8988T (cell line): ENCODE results near the gene TAF1C.
"Not testable (repeated sequence)": the region's sequence is repeated elsewhere in the genome, so short reads cannot be mapped to it uniquely, and the experiment has no call there.

Experiments
- DNase-seq: peaks from one replicate; pipeline ENCODE4 v3.0.0; 2011

Gene TAF1C

GRCh38 chr16:84209989-84210388 lies 23.1 kb upstream of the TAF1C start:
- DNase-seq, result no peak

GRCh38 chr16:84207879-84208278 lies 21.0 kb upstream of the TAF1C start:
- no peak for DNase-seq

DNA sequence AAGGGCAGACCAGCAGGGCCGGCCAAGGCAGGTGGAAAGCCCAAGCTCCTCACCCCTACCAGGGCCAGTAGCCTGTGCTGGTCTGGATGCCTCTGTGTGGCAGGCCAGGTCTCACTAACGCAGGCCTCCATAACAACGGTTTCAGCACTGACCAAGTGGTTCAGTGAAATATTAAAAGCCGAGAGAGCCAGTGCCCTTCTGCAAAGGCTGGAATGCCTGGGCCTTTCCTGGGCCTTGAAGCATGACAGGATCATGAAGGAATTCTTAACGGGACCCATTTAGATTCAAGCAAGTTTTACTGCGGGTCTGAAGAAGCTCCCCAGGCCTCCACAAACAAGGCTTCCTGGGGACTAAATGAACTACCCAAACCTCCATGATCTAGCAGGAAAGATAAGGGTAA lies 20.4 kb upstream of the TAF1C start:
- DNase-seq, result no peak

GRCh38 chr16:84205976-84206691 lies 19.3 kb upstream of the TAF1C start:
- DNase-seq, result no peak

GRCh38 chr16:84205123-84205522 lies 18.3 kb upstream of the TAF1C start:
- DNase-seq, result not testable (repeated sequence)

DNA sequence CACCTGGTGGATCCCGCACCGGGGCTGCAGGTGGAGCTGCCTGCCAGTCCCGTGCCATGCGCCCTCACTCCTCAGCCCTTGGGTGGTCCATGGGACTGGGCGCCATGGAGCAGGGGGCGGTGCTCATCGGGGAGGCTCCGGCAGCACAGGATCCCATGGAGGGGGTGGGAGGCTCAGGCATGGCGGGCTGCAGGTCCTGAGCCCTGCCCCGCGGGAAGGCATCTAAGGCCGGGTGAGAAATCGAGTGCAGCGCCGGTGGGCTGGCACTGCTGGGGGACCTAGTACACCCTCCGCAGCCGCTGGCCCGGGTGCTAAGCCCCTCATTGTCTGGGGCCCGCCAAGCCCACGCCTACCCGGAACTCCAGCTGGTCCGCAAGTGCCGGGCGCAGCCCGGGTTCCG lies 17.7 kb upstream of the TAF1C start:
- DNase-seq, result not testable (repeated sequence)

DNA sequence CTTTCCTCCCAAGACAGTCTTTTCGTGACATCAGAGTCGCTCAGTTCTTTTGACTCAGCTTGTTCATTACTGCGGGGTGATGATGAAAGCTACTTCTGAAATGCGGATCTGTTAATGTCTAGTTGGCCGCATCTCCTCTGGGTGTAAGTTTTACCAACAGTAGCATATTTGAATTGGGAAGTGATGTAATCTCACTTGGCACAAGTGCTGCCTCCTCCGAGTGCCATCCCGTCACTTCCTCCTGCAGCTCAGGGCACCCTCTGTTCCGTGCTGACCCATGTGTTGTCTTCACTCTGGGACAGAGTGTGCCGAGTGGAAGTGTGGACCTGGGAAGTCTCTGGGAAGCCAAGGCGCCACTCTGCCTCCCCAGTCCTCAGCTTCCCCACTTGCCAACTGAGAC lies 13.0 kb upstream of the TAF1C start:
- DNase-seq, result no peak

- DNase-seq, result no peak
These were observed 12.2 kb upstream of the TAF1C start for GRCh38 chr16:84199097-84199496.

DNA sequence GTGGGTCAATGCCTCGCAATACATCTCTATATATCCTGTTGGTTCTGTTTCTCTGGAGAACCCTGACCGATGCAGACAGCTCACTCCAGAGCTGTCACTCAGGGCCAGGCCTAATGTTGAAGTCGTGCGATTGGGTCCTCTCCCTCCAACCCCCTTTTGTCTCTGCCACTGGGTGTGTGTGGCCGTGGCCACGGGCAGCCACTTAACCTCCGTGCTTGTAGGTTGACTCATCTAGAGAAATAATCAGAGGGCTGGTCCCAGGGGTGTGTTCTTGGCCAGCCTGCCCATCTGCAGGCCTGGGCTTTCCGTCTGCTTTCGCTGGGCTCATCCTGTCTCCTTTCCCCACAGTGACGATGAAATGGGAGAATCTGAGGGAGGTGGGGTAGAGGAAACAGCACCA lies 11.5 kb upstream of the TAF1C start:
- DNase-seq, result no peak

DNA sequence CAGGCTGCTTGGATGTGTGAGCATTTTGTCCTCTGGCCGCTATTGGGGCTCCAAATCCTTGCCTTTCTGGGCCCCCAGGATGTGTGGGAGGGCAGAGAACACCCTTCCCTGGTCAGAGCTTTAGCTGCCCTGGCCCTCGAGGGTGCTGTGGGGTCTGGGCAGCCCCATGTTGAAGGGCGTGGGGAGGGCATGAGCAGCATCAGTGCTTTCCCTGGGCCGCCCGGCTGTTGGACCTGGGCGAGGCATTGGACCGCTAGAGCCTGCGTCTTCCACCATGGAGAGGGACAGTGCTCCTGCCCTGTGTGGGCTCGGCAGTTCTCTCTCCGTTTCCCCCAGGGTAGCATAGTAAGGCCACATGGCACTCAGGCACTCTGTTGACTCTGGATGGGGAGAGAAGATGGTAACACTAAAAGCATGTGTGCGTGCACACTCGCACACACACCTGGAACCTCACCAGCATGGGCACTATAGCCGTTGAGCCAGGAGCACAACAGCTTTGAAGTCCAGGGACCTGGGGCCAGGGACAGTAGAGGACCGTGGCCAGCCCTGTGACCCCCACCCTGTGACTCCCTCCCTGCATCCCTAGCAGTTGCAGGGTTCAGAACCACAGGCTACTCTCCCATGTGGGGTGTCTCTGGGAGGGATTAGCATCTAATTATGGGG lies 10.7 kb upstream of the TAF1C start:
- DNase-seq, result no peak

GRCh38 chr16:84196727-84197394 lies 10.0 kb upstream of the TAF1C start:
- no peak for DNase-seq

GRCh38 chr16:84196101-84196500 lies 9.2 kb upstream of the TAF1C start:
- no peak for DNase-seq

GRCh38 chr16:84195201-84196093 lies 8.6 kb upstream of the TAF1C start:
- DNase-seq, result no peak

DNA sequence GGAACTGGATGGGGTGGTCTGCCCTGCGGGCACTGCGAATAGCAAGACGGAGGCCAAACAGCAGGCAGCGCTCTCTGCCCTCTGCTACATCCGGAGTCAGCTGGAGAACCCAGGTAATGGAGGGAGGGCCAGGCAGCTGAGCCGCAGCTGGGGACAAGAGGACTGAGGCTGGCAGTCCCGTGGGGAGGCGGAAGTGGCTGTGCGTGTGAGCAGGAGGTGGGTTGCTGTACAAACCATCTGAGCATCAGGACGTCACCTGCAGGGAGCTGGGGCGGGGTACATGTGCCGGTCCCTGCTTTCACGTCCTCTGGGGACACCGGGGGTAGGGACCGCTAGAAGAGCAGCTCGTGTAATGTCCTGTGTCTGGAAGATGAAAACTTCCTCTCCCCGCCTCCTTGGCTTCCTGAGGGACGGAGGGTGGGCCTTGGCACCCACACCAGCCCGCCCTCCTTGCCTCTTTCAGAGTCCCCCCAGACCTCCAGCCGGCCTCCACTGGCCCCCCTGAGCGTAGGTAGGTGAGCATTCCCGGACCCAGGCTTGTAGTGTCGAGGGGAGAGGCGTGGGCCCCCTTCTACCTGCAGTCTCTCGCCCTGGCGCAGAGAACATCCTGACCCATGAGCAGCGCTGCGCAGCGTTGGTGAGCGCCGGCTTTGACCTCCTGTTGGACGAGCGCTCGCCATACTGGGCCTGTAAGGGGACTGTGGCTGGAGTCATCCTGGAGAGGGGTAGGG lies 7.8 kb upstream of the TAF1C start:
- no peak for DNase-seq

DNA sequence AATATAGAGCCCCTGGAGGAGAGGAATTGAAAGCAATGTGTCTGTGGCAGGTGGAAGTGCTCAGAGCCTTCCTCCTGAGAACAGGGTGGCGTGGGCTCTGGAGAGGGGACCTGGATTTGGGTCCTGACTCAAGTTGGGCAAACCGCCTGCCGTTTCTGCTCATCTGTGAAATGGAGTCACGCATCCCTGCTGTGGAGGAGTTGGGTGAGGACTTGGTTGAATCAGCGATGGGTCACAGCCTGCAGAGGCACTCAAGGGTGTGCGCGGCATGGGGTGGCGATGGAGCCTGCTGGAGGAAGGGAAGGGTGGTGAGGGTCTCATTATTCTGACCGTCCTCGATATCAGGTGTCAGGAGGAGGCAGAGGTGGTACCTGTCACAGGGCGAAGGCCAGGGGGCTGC lies 7.2 kb upstream of the TAF1C start:
- no peak for DNase-seq

- no peak for DNase-seq
These were observed 6.6 kb upstream of the TAF1C start for GRCh38 chr16:84193480-84193879.

GRCh38 chr16:84191466-84191865 lies 4.6 kb upstream of the TAF1C start:
- DNase-seq, result no peak

- DNase-seq, result peak; percentile 84
These were observed 4.0 kb upstream of the TAF1C start, which contains the start of gene ADAD2 for GRCh38 chr16:84190731-84191388. Gene ADAD2 (plus strand): TSS chr16:84191157. CDS start chr16:84191231, 74 bp downstream.

DNA sequence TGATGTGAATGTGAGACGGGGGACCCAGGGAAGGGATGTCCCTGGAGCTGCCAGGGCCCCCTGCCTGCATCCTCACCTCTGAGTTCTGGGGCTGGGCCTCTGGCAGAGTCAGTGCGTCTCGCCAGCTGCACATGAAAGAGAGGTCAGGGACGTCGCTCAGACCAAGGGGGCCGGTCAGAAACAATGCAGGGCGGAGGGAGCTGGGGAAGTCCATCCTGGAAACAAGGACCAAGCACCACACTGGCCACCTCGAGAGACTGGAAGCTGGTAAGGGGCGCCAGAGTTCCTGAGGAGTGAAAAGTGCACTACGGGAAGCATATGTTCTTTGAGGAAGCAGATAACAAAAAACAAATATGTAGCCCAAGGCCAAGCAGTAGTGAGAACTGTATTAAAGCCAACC lies 2.1 kb downstream of the TAF1C start:
- no peak for DNase-seq

GRCh38 chr16:84183911-84184591 lies 2.8 kb downstream of the TAF1C start:
- peak; percentile 99 for DNase-seq

GRCh38 chr16:84183572-84183875 lies 3.3 kb downstream of the TAF1C start:
- no peak for DNase-seq
